HepG2 (cell line): ENCODE measurements around the gene JPH2. TPM values are rescaled to one million over a fixed set of nuclear protein-coding genes. Genes with fewer than 3 reads are reported as not detected.

Experiments
- ATAC-seq: fragments of 200-7000 bp; cut with Tn5 transposase; 3 replicates; pipeline ENCODE4 v1.9.1; 2020; ENCODE audit warnings: mild to moderate bottlenecking, moderate library complexity
- BruUV-seq: library from RNA; stranded (reverse); fragments of 400-500 nt; replicated peaks from 2 replicates; lab custom pipeline; 2021; lab: Mats Ljungman, UMichigan
- CTCF ChIA-PET: fragments of 300-600 bp; formaldehyde crosslinking; extraction: SDS; loops from one replicate; lab custom pipeline; 2021; ENCODE audit warnings: low total read pairs, inconsistent platforms, low intra/inter-chr PET ratio; lab: Yijun Ruan, JAX
- POLR2A ChIA-PET: fragments of 350-600 bp; sonication (Branson Sonifier 250); formaldehyde crosslinking; loops from one replicate; lab custom pipeline; 2020; ENCODE audit warnings: antibody characterized with exemption, inconsistent platforms; lab: Yijun Ruan, JAX
- DNase-seq: peaks from one replicate; pipeline ENCODE4 v3.0.0-alpha.2; 2015; ENCODE audit warnings: low spot score
- FAIRE-seq: peaks from 3 replicates; lab custom pipeline; 2011; peaks lifted over from hg19 to GRCh38; lab: Jason Lieb, UNC
- H2AFZ ChIP-seq: one replicate; pipeline ENCODE4 v1.6.1; 2011; ENCODE audit warnings: low read length, inconsistent platforms
- H3K27ac ChIP-seq: fragments of 300-600 bp; 3 replicates; pipeline ENCODE4 v1.8.0; 2011; ENCODE audit warnings: mixed run types, mild to moderate bottlenecking, mixed read lengths, low read length, inconsistent platforms; ENCODE audit not compliant: insufficient read depth; ENCODE audit errors: extremely low read length
- H3K27me3 ChIP-seq, 2 experiments: fragments of 200-600 bp in 1 of 2; 2 replicates in 1 of 2; 3 replicates in 1 of 2; pipeline versions ENCODE4 v1.6.0 to v1.8.0; 2011; ENCODE audit warnings: low read length in 2 of 2, mild to moderate bottlenecking in 2 of 2, moderate library complexity in 2 of 2, inconsistent platforms in 1 of 2; ENCODE audit not compliant: insufficient read depth in 2 of 2, control insufficient read depth in 1 of 2
- H3K36me3 ChIP-seq, 2 experiments: fragments of 200-600 bp in 1 of 2; replicated peaks in 1 of 2; 2 replicates in 1 of 2; 3 replicates in 1 of 2; pipeline versions ENCODE4 v1.5.1 to v1.8.0; 2011; ENCODE audit warnings: low read length in 2 of 2, inconsistent platforms in 1 of 2; ENCODE audit not compliant: insufficient read depth in 2 of 2, control insufficient read depth in 1 of 2
- H3K4me1 ChIP-seq: 2 replicates; pipeline ENCODE4 v1.5.1; 2012; ENCODE audit warnings: low read length, inconsistent platforms; ENCODE audit not compliant: insufficient read depth
- H3K4me2 ChIP-seq: 2 replicates; pipeline ENCODE4 v1.6.0; 2011; ENCODE audit warnings: low read depth, low read length, inconsistent platforms
- H3K4me3 ChIP-seq, 3 experiments: fragments of 200-600 bp in 1 of 3; sonication (generic), shearing (Covaris generic) in 1 of 3; replicated peaks in 1 of 3; 2 replicates each; pipeline ENCODE4 v1.5.1; 2011 to 2016; ENCODE audit warnings: low read length in 3 of 3, inconsistent platforms in 2 of 3, low read depth in 2 of 3, mild to moderate bottlenecking in 2 of 3, control low read depth in 1 of 3, mixed read lengths in 1 of 3; ENCODE audit not compliant: insufficient read depth in 1 of 3
- H3K79me2 ChIP-seq: one replicate; pipeline ENCODE4 v1.6.1; 2011; ENCODE audit warnings: low read length, inconsistent platforms; ENCODE audit not compliant: insufficient read depth
- H3K9ac ChIP-seq: 2 replicates; pipeline ENCODE4 v1.6.0; 2011; ENCODE audit warnings: mild to moderate bottlenecking, low read depth, low read length, inconsistent platforms; ENCODE audit not compliant: insufficient read depth
- H3K9me3 ChIP-seq: 2 replicates; pipeline ENCODE4 v1.5.1; 2012; ENCODE audit warnings: mild to moderate bottlenecking, low read length
- H4K20me1 ChIP-seq: 2 replicates; pipeline ENCODE4 v1.6.0; 2011; ENCODE audit warnings: inconsistent platforms, mild to moderate bottlenecking, low read length, moderate library complexity; ENCODE audit not compliant: insufficient read depth
- CEBPG ChIP-seq: IDR thresholded peaks from 2 replicates; pipeline ENCODE4 v1.6.1; 2016
- ETV5 ChIP-seq: IDR thresholded peaks from 2 replicates; pipeline ENCODE4 v1.6.1; 2018; ENCODE audit warnings: missing biosample characterization, missing genetic modification reagents, inconsistent platforms, borderline replicate concordance
- FOXA1 ChIP-seq, 2 experiments: fragments of 450-650 bp in 1 of 2; sonication (generic) in 1 of 2; formaldehyde crosslinking in 1 of 2; IDR thresholded peaks; 2 replicates each; pipeline versions ENCODE4 v1.4.0 to v1.6.1; 2016 to 2020; ENCODE audit warnings: missing genetic modification reagents in 1 of 2
- FOXA3 ChIP-seq: IDR thresholded peaks from 2 replicates; pipeline ENCODE4 v1.6.1; 2016; ENCODE audit warnings: missing genetic modification reagents, missing compliant biosample characterization
- GZF1 ChIP-seq: sonication (generic); formaldehyde crosslinking; IDR thresholded peaks from 2 replicates; pipeline ENCODE4 v1.5.1; 2020; ENCODE audit warnings: mild to moderate bottlenecking, missing genetic modification reagents
- HMG20B ChIP-seq: conservative IDR thresholded peaks from 2 replicates; pipeline ENCODE4 v1.6.1; 2016; ENCODE audit warnings: missing genetic modification reagents, missing compliant biosample characterization
- IRF2 ChIP-seq: IDR thresholded peaks from 2 replicates; pipeline ENCODE4 v1.6.1; 2018; ENCODE audit warnings: missing genetic modification reagents, missing compliant biosample characterization
- RXRB ChIP-seq: IDR thresholded peaks from 2 replicates; pipeline ENCODE4 v1.6.1; 2016; ENCODE audit warnings: borderline replicate concordance, missing genetic modification reagents, missing compliant biosample characterization
- ZBTB8A ChIP-seq: sonication (generic); formaldehyde crosslinking; IDR thresholded peaks from 2 replicates; pipeline ENCODE4 v1.4.0; 2020; ENCODE audit warnings: mild to moderate bottlenecking, low read depth, missing genetic modification reagents, borderline replicate concordance
- ZFX ChIP-seq: sonication (generic); formaldehyde crosslinking; IDR thresholded peaks from 2 replicates; pipeline ENCODE4 v1.4.0; 2020; ENCODE audit warnings: mild to moderate bottlenecking, low read depth, missing genetic modification reagents, moderate library complexity
- ZNF121 ChIP-seq: sonication (generic); formaldehyde crosslinking; IDR thresholded peaks from 2 replicates; pipeline ENCODE4 v1.5.0; 2020; ENCODE audit warnings: mild to moderate bottlenecking, missing genetic modification reagents
- ZNF367 ChIP-seq: sonication (generic); formaldehyde crosslinking; IDR thresholded peaks from 2 replicates; pipeline ENCODE4 v1.4.0; 2020; ENCODE audit warnings: missing genetic modification reagents, borderline replicate concordance
- ZNF629 ChIP-seq: sonication (generic); formaldehyde crosslinking; conservative IDR thresholded peaks from 2 replicates; pipeline ENCODE4 v1.5.0; 2020; ENCODE audit warnings: missing genetic modification reagents
- WGBS: methylation state at CpG from one replicate; pipeline ENCODE4 v1.1.6; 2017; ENCODE audit warnings: low lambda C conversion rate; 5-methylcytosine and 5-hydroxymethylcytosine counted together
- in situ Hi-C: cut with HindIII; loops from 2 replicates; pipeline ENCODE4 v1.10.0; 2017; ENCODE audit warnings: low pct_unique_long_range_greater_than_20kb; ENCODE audit not compliant: extremely low pct_ligation_motif_present
- intact Hi-C: fragments of 100-400 bp; cut with micrococcal nuclease; formaldehyde crosslinking; loops from one replicate; pipeline ENCODE4 v1.10.0; 2022; ENCODE audit not compliant: unreplicated experiment
- polyA plus RNA-seq, 8 experiments: library from polyadenylated mRNA; depleted of rRNA in 3 of 8; stranded (reverse) in 7 of 8; unstranded in 1 of 8; fragments of >200 nt; fragmentation: Illumina TruSeq in 4 of 8; extraction: Trizol in 4 of 8; gene quantifications; 2 replicates each; pipeline versions ENCODE4 v1.2.1 to v1.2.3, GENCODE V29; 2011 to 2016; ENCODE audit warnings: low read depth in 4 of 8, missing spikeins in 1 of 8, mixed read lengths in 1 of 8; ENCODE audit not compliant: insufficient read depth in 1 of 8
- total RNA-seq, 5 experiments: library from RNA; depleted of rRNA; stranded (reverse); fragments of >200 nt; fragmentation: Illumina TruSeq; extraction: Trizol; gene quantifications; 2 replicates each; pipeline ENCODE4 v1.2.3, GENCODE V29; 2016; ENCODE audit warnings: low read depth in 1 of 5
- TF ChIP-seq, protein P1 (sequence below): sonication (generic); formaldehyde crosslinking; IDR thresholded peaks from 2 replicates; pipeline ENCODE4 v1.4.0; 2020; ENCODE audit warnings: missing genetic modification reagents, low read depth, mild to moderate bottlenecking, borderline replicate concordance
- TF ChIP-seq, protein P2 (sequence below): sonication (generic); formaldehyde crosslinking; conservative IDR thresholded peaks from 2 replicates; pipeline ENCODE4 v1.8.0; 2022; ENCODE audit warnings: mild to moderate bottlenecking, moderate library complexity, missing genetic modification reagents
- TF ChIP-seq, protein P3 (sequence below): sonication (generic); formaldehyde crosslinking; IDR thresholded peaks from 2 replicates; pipeline ENCODE4 v1.5.0; 2020; ENCODE audit warnings: mild to moderate bottlenecking, missing genetic modification reagents

The JPH2 gene
- total and polyA plus RNA-seq, 2 of the 13 experiments (the other 11 are each of a cell fraction or from before 2014, with no cell fraction given), result 0.42 TPM; not detected in 1

DNA sequence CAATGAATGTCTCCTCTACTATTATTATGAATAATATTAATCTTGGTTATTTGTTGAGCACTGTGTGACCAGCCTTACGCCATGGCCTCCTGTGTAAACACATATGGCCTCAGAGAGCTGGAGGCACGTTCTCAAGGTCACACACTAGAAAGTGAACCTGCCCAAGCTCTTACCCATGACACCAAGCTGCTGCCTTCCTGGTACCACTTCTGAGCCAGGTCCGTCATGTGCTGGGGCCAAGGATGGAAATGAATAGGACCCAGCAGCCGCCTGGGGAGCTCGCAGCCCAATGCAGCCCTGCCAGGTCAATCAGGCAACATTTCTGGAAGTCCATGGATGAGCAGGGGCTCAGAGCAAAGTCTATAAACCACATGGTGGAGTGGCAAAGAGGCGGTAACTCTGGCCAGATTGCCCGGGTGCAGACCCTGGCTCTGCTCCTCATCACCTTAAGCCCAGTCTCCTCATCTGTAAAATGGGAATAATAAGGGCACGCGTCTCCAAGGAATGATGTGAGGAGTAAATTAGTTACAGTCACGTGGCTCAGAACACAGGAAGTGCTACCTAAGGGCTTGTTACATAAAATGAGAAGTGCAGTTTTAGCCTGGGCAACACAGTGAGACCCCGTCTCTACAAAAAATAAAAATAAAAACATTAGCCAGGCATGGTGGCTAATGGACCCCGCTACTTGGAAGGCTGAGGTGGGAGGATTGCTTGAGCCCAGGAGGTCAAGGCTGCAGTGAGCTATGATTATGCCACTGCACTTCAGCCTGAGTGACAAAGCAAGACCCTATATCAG lies 61.5 kb downstream of the JPH2 start:
- Histone ChIP-seq H3K27me3 (peaks cover 7 to 45% of the 10 kb centered on the region in 2 experiments; a peak in 4 of 5 replicates), H3K4me1 (peaks cover 10% of the 10 kb centered on the region), H3K27ac (no peak overlapping the region), H3K9me3 (no peaks in the 10 kb centered on the region), H3K79me2 (no peaks in the 10 kb centered on the region), H3K9ac (no peak overlapping the region), H3K36me3 (no peaks in the 10 kb centered on the region), H4K20me1 (no peaks in the 10 kb centered on the region), H2AFZ (no peak overlapping the region), H3K4me2 (no peak overlapping the region), H3K4me3 (no peak overlapping the region)
- ChIA-PET POLR2A (no interaction called here), CTCF (no interaction called here)
- FAIRE-seq, result no peak
- ATAC-seq, result no peak
- in situ Hi-C loops (no loop called here), intact Hi-C loops (no loop called here)
- DNase-seq, result no peak
- BruUV-seq, result no TSS peak
- peak; percentile 46; the same call in 1 of the 2 replicates for TF ChIP-seq ZNF629
- no peak for TF ChIP-seq FOXA1 (IDR thresholded peaks at IDR 0.05)
- peak; percentile 50; the same call in 1 of the 2 replicates for TF ChIP-seq FOXA1 (CRISPR knock-in tag; IDR thresholded peaks at IDR 0.05)
- TF ChIP-seq ZNF367 (CRISPR knock-in tag), result no peak
- TF ChIP-seq ZBTB8A, result no peak
- TF ChIP-seq FOXA3 (CRISPR knock-in tag), result peak; percentile 43; the same call in 1 of the 2 replicates
- peak; percentile 62 for TF ChIP-seq ZNF121 (CRISPR knock-in tag)
- no peak for TF ChIP-seq ETV5 (CRISPR knock-in tag)
- no peak for TF ChIP-seq RXRB (CRISPR knock-in tag)
- TF ChIP-seq, protein P1, sequence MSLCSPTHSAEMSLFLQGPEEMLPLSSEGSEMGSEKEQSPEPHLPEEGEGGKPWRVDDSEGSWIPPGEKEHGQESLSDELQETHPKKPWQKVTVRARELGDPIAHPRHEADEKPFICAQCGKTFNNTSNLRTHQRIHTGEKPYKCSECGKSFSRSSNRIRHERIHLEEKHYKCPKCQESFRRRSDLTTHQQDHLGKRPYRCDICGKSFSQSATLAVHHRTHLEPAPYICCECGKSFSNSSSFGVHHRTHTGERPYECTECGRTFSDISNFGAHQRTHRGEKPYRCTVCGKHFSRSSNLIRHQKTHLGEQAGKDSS (CRISPR knock-in tag), result 0 out of 2 replicates have a peak, but pooled peaks have one; percentile 45
- TF ChIP-seq GZF1 (CRISPR knock-in tag), result no peak
- TF ChIP-seq IRF2 (CRISPR knock-in tag), result no peak
- TF ChIP-seq, protein P2, sequence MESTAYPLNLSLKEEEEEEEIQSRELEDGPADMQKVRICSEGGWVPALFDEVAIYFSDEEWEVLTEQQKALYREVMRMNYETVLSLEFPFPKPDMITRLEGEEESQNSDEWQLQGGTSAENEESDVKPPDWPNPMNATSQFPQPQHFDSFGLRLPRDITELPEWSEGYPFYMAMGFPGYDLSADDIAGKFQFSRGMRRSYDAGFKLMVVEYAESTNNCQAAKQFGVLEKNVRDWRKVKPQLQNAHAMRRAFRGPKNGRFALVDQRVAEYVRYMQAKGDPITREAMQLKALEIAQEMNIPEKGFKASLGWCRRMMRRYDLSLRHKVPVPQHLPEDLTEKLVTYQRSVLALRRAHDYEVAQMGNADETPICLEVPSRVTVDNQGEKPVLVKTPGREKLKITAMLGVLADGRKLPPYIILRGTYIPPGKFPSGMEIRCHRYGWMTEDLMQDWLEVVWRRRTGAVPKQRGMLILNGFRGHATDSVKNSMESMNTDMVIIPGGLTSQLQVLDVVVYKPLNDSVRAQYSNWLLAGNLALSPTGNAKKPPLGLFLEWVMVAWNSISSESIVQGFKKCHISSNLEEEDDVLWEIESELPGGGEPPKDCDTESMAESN, result no peak
- TF ChIP-seq HMG20B (CRISPR knock-in tag), result no peak
- TF ChIP-seq, protein P3, sequence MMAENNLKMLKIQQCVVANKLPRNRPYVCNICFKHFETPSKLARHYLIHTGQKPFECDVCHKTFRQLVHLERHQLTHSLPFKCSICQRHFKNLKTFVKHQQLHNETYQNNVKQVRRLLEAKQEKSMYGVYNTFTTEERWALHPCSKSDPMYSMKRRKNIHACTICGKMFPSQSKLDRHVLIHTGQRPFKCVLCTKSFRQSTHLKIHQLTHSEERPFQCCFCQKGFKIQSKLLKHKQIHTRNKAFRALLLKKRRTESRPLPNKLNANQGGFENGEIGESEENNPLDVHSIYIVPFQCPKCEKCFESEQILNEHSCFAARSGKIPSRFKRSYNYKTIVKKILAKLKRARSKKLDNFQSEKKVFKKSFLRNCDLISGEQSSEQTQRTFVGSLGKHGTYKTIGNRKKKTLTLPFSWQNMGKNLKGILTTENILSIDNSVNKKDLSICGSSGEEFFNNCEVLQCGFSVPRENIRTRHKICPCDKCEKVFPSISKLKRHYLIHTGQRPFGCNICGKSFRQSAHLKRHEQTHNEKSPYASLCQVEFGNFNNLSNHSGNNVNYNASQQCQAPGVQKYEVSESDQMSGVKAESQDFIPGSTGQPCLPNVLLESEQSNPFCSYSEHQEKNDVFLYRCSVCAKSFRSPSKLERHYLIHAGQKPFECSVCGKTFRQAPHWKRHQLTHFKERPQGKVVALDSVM (CRISPR knock-in tag), result peak; percentile 91
- TF ChIP-seq ZFX (CRISPR knock-in tag), result no peak
- TF ChIP-seq CEBPG (CRISPR knock-in tag), result no peak
- 24% methylated on average over 12 of the region's 12 CpGs for WGBS
